Hepatocyte (in vitro differentiated cells): Measurements from ENCODE around the gene VPS13D. TPM values are rescaled to one million over a fixed set of nuclear protein-coding genes. Genes with fewer than 3 reads are reported as not detected.
A peak's percentile ranks its signal among the peaks of the same experiment; 100 is the strongest.

ENCODE experiments used
- DNase-seq: peaks from one replicate; pipeline ENCODE4 v3.0.0-alpha.2; 2016; ENCODE audit warnings: low spot score
- H2AFZ ChIP-seq: fragments of 200-600 bp; sonication (generic); 2 replicates; pipeline ENCODE4 v1.6.0; 2016; ENCODE audit warnings: antibody characterized with exemption, mild to moderate bottlenecking
- H3K27ac ChIP-seq: fragments of 200-600 bp; sonication (generic); 2 replicates; pipeline ENCODE4 v1.5.1; 2016; ENCODE audit warnings: mild to moderate bottlenecking
- H3K27me3 ChIP-seq: fragments of 200-600 bp; sonication (generic); 2 replicates; pipeline ENCODE4 v1.6.1; 2016
- H3K36me3 ChIP-seq: fragments of 200-600 bp; sonication (generic); replicated peaks from 2 replicates; pipeline ENCODE4 v1.5.1; 2016; ENCODE audit warnings: low read depth; ENCODE audit not compliant: insufficient read depth
- H3K4me1 ChIP-seq: fragments of 200-600 bp; sonication (generic); 2 replicates; pipeline ENCODE4 v1.5.1; 2016; ENCODE audit warnings: mild to moderate bottlenecking, moderate library complexity; ENCODE audit not compliant: insufficient read depth
- H3K4me2 ChIP-seq: fragments of 200-600 bp; sonication (generic); 2 replicates; pipeline ENCODE4 v1.6.0; 2016
- H3K4me3 ChIP-seq: fragments of 200-600 bp; sonication (generic); 2 replicates; pipeline ENCODE4 v1.5.1; 2016; ENCODE audit warnings: mild to moderate bottlenecking
- H3K79me2 ChIP-seq: fragments of 200-600 bp; sonication (generic); 2 replicates; pipeline ENCODE4 v1.6.0; 2017; ENCODE audit warnings: mild to moderate bottlenecking
- H3K9me2 ChIP-seq: fragments of 200-600 bp; sonication (generic); replicated peaks from 2 replicates; pipeline ENCODE4 v1.6.0; 2017; ENCODE audit warnings: mild to moderate bottlenecking; ENCODE audit not compliant: insufficient read depth
- H3K9me3 ChIP-seq: fragments of 200-600 bp; sonication (generic); 2 replicates; pipeline ENCODE4 v1.5.1; 2016; ENCODE audit warnings: low read depth, mild to moderate bottlenecking
- H4K20me1 ChIP-seq: fragments of 200-600 bp; sonication (generic); 2 replicates; pipeline ENCODE4 v1.6.0; 2016; ENCODE audit warnings: mild to moderate bottlenecking; ENCODE audit not compliant: insufficient read depth, poor library complexity, severe bottlenecking
- CTCF ChIP-seq: fragments of 200-600 bp; sonication (generic); IDR thresholded peaks from 2 replicates; pipeline ENCODE4 v1.5.1; 2016; ENCODE audit warnings: antibody characterized with exemption, mild to moderate bottlenecking; ENCODE audit not compliant: poor library complexity
- EZH2 ChIP-seq: fragments of 200-600 bp; sonication (generic); IDR thresholded peaks from 2 replicates; pipeline ENCODE4 v1.6.1; 2016; ENCODE audit warnings: antibody characterized with exemption, mild to moderate bottlenecking, borderline replicate concordance
- EZH2phosphoT487 ChIP-seq: fragments of 200-600 bp; sonication (generic); IDR thresholded peaks from one replicate; pipeline ENCODE4 v1.6.1; 2018; ENCODE audit warnings: antibody characterized with exemption, mild to moderate bottlenecking, low read depth, moderate library complexity; ENCODE audit not compliant: unreplicated experiment, severe bottlenecking
- WGBS: methylation state at CpG from one replicate; pipeline ENCODE4 v1.1.6; 2016; ENCODE audit warnings: low lambda C conversion rate; ENCODE audit errors: missing lambda C conversion rate; 5-methylcytosine and 5-hydroxymethylcytosine counted together
- polyA plus RNA-seq: library from polyadenylated mRNA; unstranded; fragments of >200 nt; fragmentation: Nextera tagmentation; extraction: Ambion mirVana; gene quantifications from 2 replicates; pipeline ENCODE4 v1.2.1, GENCODE V29; 2016
- total RNA-seq: library from RNA; depleted of rRNA; stranded (reverse); fragments of >200 nt; gene quantifications from 2 replicates; pipeline ENCODE4 v1.2.3, GENCODE V29; 2014

VPS13D gene
- total and polyA plus RNA-seq, 2 experiments from 2014 or later: 7.3 to 32.2 TPM

- H4K20me1 ChIP-seq: no peaks in the 10 kb centered on the region
Measured at GRCh38 chr1:12271033-12271432, 41.2 kb downstream of the VPS13D start.

GRCh38 chr1:12272770-12273169 is 42.9 kb downstream of the VPS13D start:
- no peak for DNase-seq
- Histone ChIP-seq H3K9me2 (no peaks in the 10 kb centered on the region), H3K27me3 (no peaks in the 10 kb centered on the region), H3K4me3 (no peak overlapping the region), H3K79me2 (no peaks in the 10 kb centered on the region), H3K36me3 (no peaks in the 10 kb centered on the region), H3K4me1 (no peaks in the 10 kb centered on the region), H4K20me1 (no peaks in the 10 kb centered on the region), H2AFZ (no peak overlapping the region), H3K4me2 (no peak overlapping the region), H3K9me3 (no peaks in the 10 kb centered on the region), H3K27ac (no peak overlapping the region)
- WGBS: 82% methylated on average over 6 of the region's 6 CpGs
- TF ChIP-seq EZH2phosphoT487 (no peak), CTCF (no peak), EZH2 (no peak)

More at GRCh38 chr1:12271033-12271432, 41.2 kb downstream of the VPS13D start:
- Histone ChIP-seq H2AFZ (no peak overlapping the region), H3K27ac (no peak overlapping the region), H3K9me3 (no peaks in the 10 kb centered on the region), H3K4me1 (no peaks in the 10 kb centered on the region), H3K36me3 (no peaks in the 10 kb centered on the region), H3K79me2 (no peaks in the 10 kb centered on the region), H3K9me2 (no peaks in the 10 kb centered on the region), H3K27me3 (no peaks in the 10 kb centered on the region), H3K4me2 (no peak overlapping the region), H3K4me3 (no peak overlapping the region)
- TF ChIP-seq EZH2phosphoT487 (no peak), CTCF (no peak), EZH2 (no peak)
- DNase-seq: no peak
- WGBS: 100% methylated on average over 4 of the region's 4 CpGs

GRCh38 chr1:12275370-12275769 is 45.5 kb downstream of the VPS13D start:
- no peaks in the 10 kb centered on the region for H4K20me1 ChIP-seq
- no peaks in the 10 kb centered on the region for H3K9me2 ChIP-seq
- TF ChIP-seq CTCF (peak; percentile 61), EZH2 (no peak), EZH2phosphoT487 (no peak)
- H3K79me2 ChIP-seq: no peaks in the 10 kb centered on the region
- DNase-seq: peak; percentile 39
- H2AFZ ChIP-seq: no peak overlapping the region
- no peaks in the 10 kb centered on the region for H3K27me3 ChIP-seq
- no peaks in the 10 kb centered on the region for H3K4me1 ChIP-seq
- H3K9me3 ChIP-seq: no peaks in the 10 kb centered on the region
- H3K27ac ChIP-seq: no peak overlapping the region
- no peak overlapping the region for H3K4me2 ChIP-seq
- WGBS: 79% methylated on average over 4 of the region's 4 CpGs
- H3K36me3 ChIP-seq: no peaks in the 10 kb centered on the region
- no peak overlapping the region for H3K4me3 ChIP-seq

- Histone ChIP-seq H3K9me3 (no peaks in the 10 kb centered on the region), H3K27ac (no peak overlapping the region), H3K27me3 (no peaks in the 10 kb centered on the region), H2AFZ (no peak overlapping the region), H3K79me2 (no peaks in the 10 kb centered on the region), H3K4me2 (no peak overlapping the region), H4K20me1 (no peaks in the 10 kb centered on the region), H3K9me2 (no peaks in the 10 kb centered on the region), H3K36me3 (no peaks in the 10 kb centered on the region), H3K4me1 (no peaks in the 10 kb centered on the region), H3K4me3 (no peak overlapping the region)
- peak; percentile 51 for TF ChIP-seq CTCF
- TF ChIP-seq EZH2: no peak
- WGBS: 68% methylated on average over 7 of the region's 7 CpGs
- DNase-seq: peak; percentile 42
Measured at GRCh38 chr1:12276225-12276624, 46.4 kb downstream of the VPS13D start.
